ENCODE data around the gene B4GAT1.
"Not testable (repeated sequence)": the region's sequence is repeated elsewhere in the genome, so short reads cannot be mapped to it uniquely, and the experiment has no call there.

Gene B4GAT1

GRCh38 chr11:66347425-66348276 is at the start of gene B4GAT1:
Gene B4GAT1 (minus strand): TSS chr11:66347629. CDS start chr11:66347545, 84 bp downstream.
- peak; percentile 92 for DNase-seq

GRCh38 chr11:66393954-66394353 is 46.5 kb upstream of the B4GAT1 start:
- no peak for DNase-seq

GRCh38 chr11:66391322-66391721 is 43.9 kb upstream of the B4GAT1 start:
- DNase-seq, result no peak

GRCh38 chr11:66388780-66389386 is 41.5 kb upstream of the B4GAT1 start:
- DNase-seq, result peak; percentile 86

- peak; percentile 92 for DNase-seq
Observed at GRCh38 chr11:66386171-66387069, 39.0 kb upstream of the B4GAT1 start.

- DNase-seq, result not testable (repeated sequence)
Observed at GRCh38 chr11:66384316-66384715, 36.9 kb upstream of the B4GAT1 start.

- DNase-seq, result peak; percentile 24
Observed at GRCh38 chr11:66380264-66380663, 32.8 kb upstream of the B4GAT1 start.

- DNase-seq, result not testable (repeated sequence)
Observed at GRCh38 chr11:66373690-66374287, 26.4 kb upstream of the B4GAT1 start.

- no peak for DNase-seq
Observed at GRCh38 chr11:66373265-66373664, 25.8 kb upstream of the B4GAT1 start.

GRCh38 chr11:66371627-66372415 is 24.4 kb upstream of the B4GAT1 start, which contains the start of gene SLC29A2:
Gene SLC29A2 (minus strand): TSS chr11:66371760. CDS start chr11:66371591, 169 bp downstream.
- peak; percentile 90 for DNase-seq

GRCh38 chr11:66369073-66369894 is 21.9 kb upstream of the B4GAT1 start:
- DNase-seq, result no peak

- DNase-seq, result no peak
Observed at GRCh38 chr11:66368484-66368883, 21.1 kb upstream of the B4GAT1 start.

GRCh38 chr11:66367561-66368312 is 20.3 kb upstream of the B4GAT1 start:
- no peak for DNase-seq

- no peak for DNase-seq
Observed at GRCh38 chr11:66366844-66367477, 19.5 kb upstream of the B4GAT1 start.

GRCh38 chr11:66365711-66366619 is 18.5 kb upstream of the B4GAT1 start:
- DNase-seq, result no peak

GRCh38 chr11:66365166-66365565 is 17.7 kb upstream of the B4GAT1 start:
- DNase-seq, result no peak

- peak; percentile 70 for DNase-seq
Observed at GRCh38 chr11:66363805-66364535, 16.5 kb upstream of the B4GAT1 start.

GRCh38 chr11:66363187-66363601 is 15.8 kb upstream of the B4GAT1 start:
- DNase-seq, result no peak

Data from OCI-M1 (cell line).